Measurements from ENCODE around the gene ITCH. TPM values are rescaled to one million over a fixed set of nuclear protein-coding genes. Genes with fewer than 3 reads are reported as not detected.
"Not testable (repeated sequence)": the region's sequence is repeated elsewhere in the genome, so short reads cannot be mapped to it uniquely, and the experiment has no call there.

The ITCH gene
- total and polyA plus RNA-seq, 12 donors: 6.7 to 47.5 (median 39.1) TPM

- TF ChIP-seq CTCF (IDR thresholded peaks at IDR 0.05): no peak
- no peak for ATAC-seq
- intact Hi-C loops (cut with DNase I): loop anchor here in 8 of 10 donors (10.0 kb wide), 5 partner anchors 156 to 456 kb away; partner anchors contain the start of gene TP53INP2 (in 1 of the 8)
- no peak for DNase-seq
- H3K36me3 ChIP-seq: no peaks in the 10 kb centered on the region
- WGBS, 2 donors: 80% methylated on average over 4 of the region's 4 CpGs
- no peak overlapping the region for H3K4me3 ChIP-seq
- H3K27me3 ChIP-seq: no peaks in the 10 kb centered on the region
- no peak overlapping the region for H3K27ac ChIP-seq
- H3K9me3 ChIP-seq: no peaks in the 10 kb centered on the region
- peaks cover 0 to 10% (median 0%) of the 10 kb centered on the region in 9 donors for H3K4me1 ChIP-seq
Observed at GRCh38 chr20:34318609-34319443, 44.2 kb upstream of the ITCH start.

- no peak for ATAC-seq
- Histone ChIP-seq H3K9me3 (no peaks in the 10 kb centered on the region), H3K4me3 (no peak overlapping the region), H3K27ac (no peak overlapping the region), H3K27me3 (no peaks in the 10 kb centered on the region), H3K36me3 (no peaks in the 10 kb centered on the region), H3K4me1 (peaks cover 0 to 17% (median 0%) of the 10 kb centered on the region in 9 donors)
- TF ChIP-seq CTCF (IDR thresholded peaks at IDR 0.05): no peak
- intact Hi-C loops (cut with DNase I): no loop called here
- DNase-seq: no peak
- WGBS, 2 donors: 73 to 83% methylated on average over 3 of the region's 3 CpGs
Observed at GRCh38 chr20:34320861-34321260, 42.2 kb upstream of the ITCH start.

GRCh38 chr20:34322267-34323105 is 40.6 kb upstream of the ITCH start:
- Histone ChIP-seq H3K27me3 (no peaks in the 10 kb centered on the region), H3K4me3 (no peak overlapping the region), H3K4me1 (peaks cover 0 to 17% (median 0%) of the 10 kb centered on the region in 9 donors), H3K9me3 (no peaks in the 10 kb centered on the region), H3K36me3 (no peaks in the 10 kb centered on the region), H3K27ac (no peak overlapping the region)
- WGBS, 2 donors: 69 to 78% methylated on average over 9 of the region's 9 CpGs
- no peak for DNase-seq
- intact Hi-C loops (cut with DNase I): no loop called here
- no peak for TF ChIP-seq CTCF (IDR thresholded peaks at IDR 0.05)
- no peak for ATAC-seq

GRCh38 chr20:34324541-34324940 is 38.5 kb upstream of the ITCH start:
- Histone ChIP-seq H3K27me3 (no peaks in the 10 kb centered on the region), H3K4me3 (no peak overlapping the region), H3K27ac (no peak overlapping the region), H3K9me3 (no peaks in the 10 kb centered on the region), H3K4me1 (peaks cover 0 to 17% (median 0%) of the 10 kb centered on the region in 9 donors), H3K36me3 (no peaks in the 10 kb centered on the region)
- no peak for DNase-seq
- intact Hi-C loops (cut with DNase I): no loop called here
- TF ChIP-seq CTCF (IDR thresholded peaks at IDR 0.05): no peak
- WGBS, 2 donors: 29 to 40% methylated on average over 2 of the region's 2 CpGs
- peak in 1 of 8 donors; percentile 49 for ATAC-seq

- H3K27ac ChIP-seq; H3K27me3 ChIP-seq; ATAC-seq; H3K36me3 ChIP-seq; intact Hi-C loops (cut with DNase I); H3K4me3 ChIP-seq; H3K9me3 ChIP-seq; DNase-seq: not testable (repeated sequence)
- H3K4me1 ChIP-seq: peaks cover 0 to 17% (median 0%) of the 10 kb centered on the region in 9 donors
- WGBS, 2 donors: 90 to 96% methylated on average over 4 of the region's 4 CpGs
Observed at GRCh38 chr20:34328207-34328606, 34.9 kb upstream of the ITCH start.
